ENCODE data around the gene DUS3L. TPM values are rescaled to one million over a fixed set of nuclear protein-coding genes. Genes with fewer than 3 reads are reported as not detected.
A peak's percentile ranks its signal among the peaks of the same experiment; 100 is the strongest.
"Not testable (repeated sequence)": the region's sequence is repeated elsewhere in the genome, so short reads cannot be mapped to it uniquely, and the experiment has no call there.

Gene DUS3L
- polyA plus RNA-seq, 5 donors, result 22.3 to 33.2 (median 27.3) TPM

- no peak for DNase-seq
These were observed 12.6 kb downstream of the DUS3L start for GRCh38 chr19:5778402-5778801.

- DNase-seq, result no peak
These were observed 15.2 kb downstream of the DUS3L start for GRCh38 chr19:5775668-5776309.

GRCh38 chr19:5774921-5775320, 16.0 kb downstream of the DUS3L start:
- DNase-seq, result peak in 1 of 2 donors; percentile 17

GRCh38 chr19:5773276-5773675, 17.7 kb downstream of the DUS3L start:
- no peak for DNase-seq

DNA sequence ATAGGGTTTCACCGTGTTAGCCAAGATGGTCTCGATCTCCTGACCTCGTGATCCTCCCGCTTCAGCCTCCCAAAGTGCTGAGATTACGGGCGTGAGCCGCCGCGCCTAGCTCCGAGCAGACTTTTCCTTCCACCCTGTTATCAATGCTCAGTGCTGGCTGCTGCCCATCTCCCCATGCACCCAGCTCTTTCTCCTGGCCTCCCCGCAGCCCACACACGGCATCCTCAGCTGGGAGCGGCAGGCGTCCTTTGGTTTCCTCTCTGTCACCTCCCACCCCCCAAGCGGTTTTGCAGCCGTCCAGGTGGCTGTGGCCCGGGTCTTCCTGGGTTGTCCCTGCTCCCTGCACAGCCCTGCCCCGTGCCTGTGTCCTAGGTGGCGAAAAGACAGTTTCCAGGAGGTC, 18.5 kb downstream of the DUS3L start:
- no peak for DNase-seq

DNA sequence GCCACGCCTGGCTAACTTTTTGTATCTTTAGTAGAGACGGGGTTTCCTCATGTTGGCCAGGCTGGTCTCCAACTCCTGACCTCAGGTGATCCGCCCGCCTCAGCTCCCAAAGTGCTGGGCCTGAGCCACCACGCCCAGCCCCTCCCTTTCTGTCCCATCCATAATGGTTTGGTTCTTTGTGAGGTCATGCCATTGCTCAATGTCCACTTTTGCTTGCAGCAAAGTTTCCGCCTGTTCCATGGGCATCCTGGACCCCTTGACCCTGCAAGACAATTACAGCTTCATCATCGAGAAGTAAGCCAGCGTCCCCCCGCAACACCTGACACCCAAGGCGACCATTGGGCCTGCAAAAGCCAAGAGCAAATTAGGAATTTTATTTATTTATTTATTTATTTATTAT, 23.0 kb downstream of the DUS3L start:
- DNase-seq, result no peak

DNA sequence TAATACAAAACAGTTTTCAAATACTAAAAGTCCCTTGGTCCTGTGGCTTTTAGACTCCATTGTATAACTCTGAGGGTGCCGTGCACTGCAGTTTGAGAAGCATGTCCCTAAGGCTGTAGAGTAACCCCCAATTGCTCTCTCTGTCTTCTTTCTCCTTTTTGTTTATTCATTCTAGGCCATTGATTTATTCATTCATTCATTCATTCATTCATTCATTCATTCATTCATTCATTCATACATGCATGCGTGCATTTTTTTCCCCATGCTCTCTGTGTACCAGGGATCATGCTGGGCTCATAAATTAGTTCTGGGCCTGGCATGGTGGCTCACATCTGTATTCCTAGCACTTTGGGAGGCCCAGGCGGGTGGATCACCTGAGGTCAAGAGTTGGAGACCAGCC, 25.7 kb downstream of the DUS3L start:
- DNase-seq, result no peak

DNA sequence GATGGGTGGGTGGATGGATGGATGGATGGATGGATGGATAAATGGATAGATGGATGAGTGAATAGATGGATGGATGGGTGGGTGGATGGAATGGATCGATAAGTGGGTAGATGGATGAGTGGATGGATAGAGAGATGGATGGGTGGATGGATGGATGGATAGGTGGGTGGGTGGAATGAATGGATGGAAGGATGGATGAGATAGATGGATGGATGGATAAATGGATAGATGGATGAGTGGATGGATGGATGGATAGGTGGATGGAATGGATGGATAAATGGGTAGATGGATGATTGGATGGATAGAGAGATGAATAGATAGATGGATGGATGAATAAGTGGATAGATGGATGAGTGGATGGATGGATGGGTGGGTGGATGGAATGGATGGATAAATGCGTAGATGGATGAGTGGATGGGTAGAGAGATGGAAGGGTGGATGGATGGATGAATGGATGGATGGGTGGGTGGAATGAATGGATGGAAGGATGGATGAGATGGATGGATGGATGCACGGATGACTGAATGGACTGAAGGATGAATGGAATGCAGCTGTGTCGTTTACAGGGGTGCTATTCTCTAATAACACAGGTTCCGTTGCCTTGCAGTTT, 28.2 kb downstream of the DUS3L start:
- no peak for DNase-seq

DNA sequence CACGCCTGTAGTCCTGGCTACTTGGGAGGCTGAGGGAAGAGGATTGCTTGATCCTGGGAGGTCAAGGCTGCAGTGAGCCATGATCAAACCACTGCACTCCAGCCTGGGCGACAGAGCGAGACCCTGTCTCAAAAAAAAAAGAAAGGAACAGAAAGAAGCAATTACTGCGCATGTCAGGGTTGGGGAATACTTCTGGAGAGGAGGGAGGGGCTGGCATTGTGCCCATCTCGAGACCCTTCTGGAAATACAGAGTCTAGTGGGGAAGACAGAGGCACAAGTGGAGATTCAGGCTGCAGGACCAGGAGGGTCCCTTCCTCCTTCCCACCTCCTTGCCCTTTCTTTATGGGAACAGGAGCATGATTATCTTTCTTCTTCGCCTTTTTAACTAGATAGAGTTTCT, 37.2 kb downstream of the DUS3L start:
- DNase-seq, result no peak

DNA sequence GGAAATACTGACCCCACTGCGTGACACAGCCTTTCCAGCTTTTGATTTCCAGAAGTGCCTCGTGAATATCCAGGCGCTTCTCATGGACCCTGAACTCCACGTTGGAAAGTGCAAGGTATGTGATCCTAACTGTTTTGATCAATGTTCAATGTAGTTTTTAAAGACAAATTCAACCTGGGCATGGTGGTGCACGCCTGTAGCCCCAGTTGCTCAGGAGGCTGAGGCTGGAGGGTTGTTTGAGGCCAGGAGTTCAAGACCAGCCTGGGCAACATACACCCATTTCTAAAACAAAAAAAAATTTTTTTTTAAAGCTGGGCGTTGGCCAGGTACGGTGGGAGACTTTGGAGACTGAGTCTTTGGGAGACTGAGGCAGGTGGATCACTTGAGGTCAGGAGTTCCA, 39.3 kb downstream of the DUS3L start:
- no peak for DNase-seq

DNA sequence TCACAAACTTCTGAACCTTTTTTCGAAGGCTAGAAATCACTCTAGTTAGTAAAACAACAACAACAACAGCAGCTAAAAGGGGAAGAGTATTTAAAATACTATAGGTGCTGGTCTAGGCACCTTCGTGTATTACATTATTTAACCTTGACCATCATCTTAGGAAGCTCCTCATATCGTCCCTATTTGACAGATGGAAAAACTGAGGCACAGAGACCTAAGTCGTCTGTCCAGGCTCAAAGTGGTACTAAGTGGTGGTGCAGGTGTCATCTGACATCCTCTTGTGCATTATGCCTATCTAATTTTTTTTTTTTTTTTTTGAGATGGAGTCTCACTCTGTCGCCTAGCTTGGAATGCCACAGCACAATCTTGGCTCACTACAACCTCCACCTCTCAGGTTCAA, 41.5 kb downstream of the DUS3L start:
- no peak for DNase-seq

- DNase-seq, result not testable (repeated sequence)
These were observed 42.0 kb downstream of the DUS3L start for GRCh38 chr19:5748920-5749319.

DNA sequence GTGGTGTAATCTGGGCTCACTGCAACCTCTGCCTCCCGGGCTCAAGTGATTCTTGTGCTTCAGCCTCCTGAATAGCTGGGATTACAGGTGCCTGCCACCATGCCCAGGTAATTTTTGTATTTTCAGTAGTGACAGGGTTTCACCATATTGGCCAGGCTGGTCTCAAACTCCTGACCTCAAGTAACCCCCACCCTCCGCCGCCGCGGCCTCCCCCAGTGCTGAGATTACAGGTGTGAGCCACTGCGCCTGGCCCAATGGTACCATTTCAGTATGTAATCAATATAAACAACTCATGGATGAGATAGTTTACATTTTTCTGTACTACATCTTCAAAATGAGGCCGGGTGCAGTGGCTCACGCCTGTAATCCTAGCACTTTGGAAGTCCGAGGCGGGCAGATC, 46.0 kb downstream of the DUS3L start:
- DNase-seq, result not testable (repeated sequence)

DNA sequence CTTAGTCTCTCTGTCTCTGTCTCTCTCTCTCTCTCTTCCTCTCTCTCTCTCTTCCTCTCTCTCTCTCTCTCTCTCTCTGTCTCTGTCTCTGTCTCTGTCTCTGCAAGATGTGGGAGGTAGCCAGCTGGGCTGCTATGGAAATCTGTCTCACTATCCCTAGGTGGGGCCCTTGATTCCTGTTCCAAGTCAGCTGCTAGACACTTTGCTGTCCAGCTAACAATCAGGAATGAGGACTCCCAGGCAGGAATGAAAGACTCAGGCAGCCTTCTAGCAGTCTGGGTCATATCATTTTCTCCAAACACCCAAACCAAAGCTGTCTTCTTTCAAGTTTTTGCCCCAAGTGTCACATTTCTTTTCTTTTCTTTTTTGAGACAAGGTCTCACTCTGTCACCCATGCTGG, 47.3 kb downstream of the DUS3L start:
- DNase-seq, result no peak

- no peak for DNase-seq
These were observed 48.9 kb downstream of the DUS3L start for GRCh38 chr19:5742051-5742450.

DNA sequence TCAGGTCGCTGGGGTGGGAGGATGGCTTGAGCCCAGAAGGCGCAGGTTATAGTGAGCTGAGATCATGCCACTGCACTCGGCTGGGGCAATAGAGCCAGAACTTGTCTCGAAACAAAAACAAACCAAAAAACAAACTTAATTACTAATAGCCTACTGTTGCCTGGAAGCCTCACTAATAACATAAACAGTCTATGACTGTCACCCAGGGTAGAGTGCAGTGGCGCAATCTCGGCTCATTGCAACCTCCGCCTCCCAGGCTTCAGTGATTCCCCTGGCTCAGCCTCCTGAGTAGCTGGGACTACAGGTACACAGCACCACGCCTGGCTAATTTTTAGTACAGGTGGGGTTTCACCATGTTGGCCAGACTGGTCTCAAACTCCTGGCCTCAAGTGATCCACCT, 52.5 kb downstream of the DUS3L start:
- DNase-seq, result no peak

Other genes with a start within 250 kb of the DUS3L start
- under 1 TPM; 0.40 to 0.64 (median 0.50) TPM for gene TINCR, start 223.2 kb downstream of the DUS3L start, polyA plus RNA-seq (ENCODE audit: insufficient read depth in 1 of 5, insufficient read length in 5 of 5, low replicate concordance in 1 of 5)
- 100 to 1,000 TPM in 1 of 5 donors, 10 to 100 TPM in 4; 71.8 to 106 (median 80.3) TPM for gene SAFB2, start 168.4 kb downstream of the DUS3L start, polyA plus RNA-seq (ENCODE audit: insufficient read depth in 1 of 5, insufficient read length in 5 of 5, low replicate concordance in 1 of 5)
- gene SAFB, start 168.1 kb downstream of the DUS3L start, polyA plus RNA-seq (ENCODE audit: insufficient read depth in 1 of 5, insufficient read length in 5 of 5, low replicate concordance in 1 of 5), result 100 to 1,000 TPM; 150 to 201 (median 159) TPM
- 10 to 100 TPM; 24.4 to 66.9 (median 30.4) TPM for gene MICOS13, start 110.6 kb downstream of the DUS3L start, polyA plus RNA-seq (ENCODE audit: insufficient read depth in 1 of 5, insufficient read length in 5 of 5, low replicate concordance in 1 of 5)
- gene HSD11B1L, start 110.1 kb downstream of the DUS3L start, polyA plus RNA-seq (ENCODE audit: insufficient read depth in 1 of 5, insufficient read length in 5 of 5, low replicate concordance in 1 of 5), result 10 to 100 TPM in 2 of 5 donors, 1 to 10 TPM in 3; 7.5 to 11.4 (median 9.0) TPM
- 1,000 to 10,000 TPM in 1 of 5 donors, 100 to 1,000 TPM in 4; 697 to 1,241 (median 771) TPM for gene RPL36, start 100.9 kb downstream of the DUS3L start, polyA plus RNA-seq (ENCODE audit: insufficient read depth in 1 of 5, insufficient read length in 5 of 5, low replicate concordance in 1 of 5)
- gene LONP1, start 71.0 kb downstream of the DUS3L start, polyA plus RNA-seq (ENCODE audit: insufficient read depth in 1 of 5, insufficient read length in 5 of 5, low replicate concordance in 1 of 5), result 10 to 100 TPM; 31.2 to 53.7 (median 41.7) TPM
- gene CATSPERD, start 70.5 kb downstream of the DUS3L start, polyA plus RNA-seq (ENCODE audit: insufficient read depth in 1 of 5, insufficient read length in 5 of 5, low replicate concordance in 1 of 5), result 1 to 10 TPM in 3 of 5 donors, under 1 TPM in 1, not detected in 1; 0.81 to 2.3 (median 1.8) TPM
- gene PRR22, start 6.4 kb downstream of the DUS3L start, polyA plus RNA-seq (ENCODE audit: insufficient read depth in 1 of 5, insufficient read length in 5 of 5, low replicate concordance in 1 of 5), result 1 to 10 TPM; 1.1 to 2.9 (median 2.0) TPM
- gene NRTN, start 13.9 kb upstream of the DUS3L start, polyA plus RNA-seq (ENCODE audit: insufficient read depth in 1 of 5, insufficient read length in 5 of 5, low replicate concordance in 1 of 5), result 1 to 10 TPM; 1.1 to 2.0 (median 1.7) TPM
- under 1 TPM; 0.46 to 0.84 (median 0.71) TPM for gene FUT6, start 48.5 kb upstream of the DUS3L start, polyA plus RNA-seq (ENCODE audit: insufficient read depth in 1 of 5, insufficient read length in 5 of 5, low replicate concordance in 1 of 5)
- gene FUT3, start 60.3 kb upstream of the DUS3L start, polyA plus RNA-seq (ENCODE audit: insufficient read depth in 1 of 5, insufficient read length in 5 of 5, low replicate concordance in 1 of 5), result under 1 TPM in 4 of 5 donors, not detected in 1; 0.49 to 0.66 (median 0.61) TPM
- gene FUT5, start 79.4 kb upstream of the DUS3L start, polyA plus RNA-seq (ENCODE audit: insufficient read depth in 1 of 5, insufficient read length in 5 of 5, low replicate concordance in 1 of 5), result not detected
- gene NDUFA11, start 112.6 kb upstream of the DUS3L start, polyA plus RNA-seq (ENCODE audit: insufficient read depth in 1 of 5, insufficient read length in 5 of 5, low replicate concordance in 1 of 5), result 100 to 1,000 TPM; 103 to 203 (median 116) TPM
- 10 to 100 TPM in 1 of 5 donors, 1 to 10 TPM in 4; 7.3 to 10.7 (median 9.0) TPM for gene VMAC, start 113.7 kb upstream of the DUS3L start, polyA plus RNA-seq (ENCODE audit: insufficient read depth in 1 of 5, insufficient read length in 5 of 5, low replicate concordance in 1 of 5)
- 10 to 100 TPM; 13.5 to 56.0 (median 32.9) TPM for gene CAPS, start 123.1 kb upstream of the DUS3L start, polyA plus RNA-seq (ENCODE audit: insufficient read depth in 1 of 5, insufficient read length in 5 of 5, low replicate concordance in 1 of 5)
- gene RANBP3, start 187.0 kb upstream of the DUS3L start, polyA plus RNA-seq (ENCODE audit: insufficient read depth in 1 of 5, insufficient read length in 5 of 5, low replicate concordance in 1 of 5), result 10 to 100 TPM; 69.8 to 83.0 (median 72.9) TPM

Data from right lung (tissue), 5 donors.